Transverse colon (tissue), 3 donors: ENCODE data around the gene PSMG3.

ENCODE experiments used
- CTCF ChIP-seq, 5 experiments: fragments of 200-600 bp in 3 of 5; fragments of 450-650 bp in 2 of 5; sonication (generic) in 3 of 5; IDR thresholded peaks; 1 replicate in 2 of 5; 2 replicates in 3 of 5; pipeline ENCODE4 v1.5.1; 2016 to 2017; ENCODE audit warnings: antibody characterized with exemption in 5 of 5, inconsistent platforms in 3 of 5, mild to moderate bottlenecking in 2 of 5, moderate library complexity in 1 of 5
- POLR2A ChIP-seq: fragments of 450-650 bp; IDR thresholded peaks from one replicate; pipeline ENCODE4 v1.6.1; 2016; ENCODE audit warnings: antibody characterized with exemption, mild to moderate bottlenecking, moderate library complexity

- TF ChIP-seq POLR2A (no peak), CTCF (IDR thresholded peaks at IDR 0.05) (no peak)
Measured at GRCh38 chr7:1548944-1549343, 20.9 kb downstream of the PSMG3 start.
